ENCODE data around the gene GBGT1. TPM values are rescaled to one million over a fixed set of nuclear protein-coding genes. Genes with fewer than 3 reads are reported as not detected.

The GBGT1 gene
- total and polyA plus RNA-seq, 4 donors, result 6.1 to 42.9 (median 23.2) TPM

GRCh38 chr9:133151041-133151440 lies 12.7 kb downstream of the GBGT1 start:
- peaks cover 0 to 14% (median 3%) of the 10 kb centered on the region in 5 donors for H3K4me1 ChIP-seq (ENCODE audit: control insufficient read depth in 5 of 5, insufficient read depth in 5 of 5, low read length in 5 of 5)
- WGBS, 2 donors, result 89 to 95% methylated on average over 6 of the region's 6 CpGs
- no peak for DNase-seq

GRCh38 chr9:133149130-133150015 lies 14.3 kb downstream of the GBGT1 start:
- DNase-seq (peak; percentile 79 to 91 (median 83)), ATAC-seq (ENCODE audit: insufficient read depth, low FRiP score) (peak; percentile 80)
- Histone ChIP-seq H3K4me1 (ENCODE audit: control insufficient read depth in 5 of 5, insufficient read depth in 5 of 5, low read length in 5 of 5) (peaks cover 0 to 19% (median 6%) of the 10 kb centered on the region in 5 donors), H3K4me3 (peak overlapping the region; percentile 66), H3K27me3 (ENCODE audit: control insufficient read depth in 3 of 3, insufficient read depth in 3 of 3, low read length in 2 of 3) (no peaks in the 10 kb centered on the region), H3K36me3 (ENCODE audit: control insufficient read depth in 4 of 4, insufficient read depth in 4 of 4, low read length in 4 of 4) (no peaks in the 10 kb centered on the region), H3K9ac (ENCODE audit: insufficient read depth in 1 of 2, low read length in 2 of 2) (peak overlapping the region in 1 of 2 donors; percentile 38), H3K9me3 (ENCODE audit: control insufficient read depth in 4 of 4, insufficient read depth in 3 of 4, low read length in 3 of 4) (no peaks in the 10 kb centered on the region), H3K27ac (ENCODE audit: low read depth in 1 of 2, low read length in 1 of 2) (peak overlapping the region; percentile 74 to 85)
- WGBS, 2 donors, result 2 to 3% methylated on average over 73 to 95 of the region's 95 CpGs
- TF ChIP-seq CTCF (IDR thresholded peaks at IDR 0.05; ENCODE audit: control extremely low read depth, extremely low read depth), result peak; percentile 21

More at GRCh38 chr9:133151041-133151440, 12.7 kb downstream of the GBGT1 start:
- no peak for TF ChIP-seq CTCF (IDR thresholded peaks at IDR 0.05; ENCODE audit: control extremely low read depth, extremely low read depth)
- H3K27ac ChIP-seq (ENCODE audit: low read depth in 1 of 2, low read length in 1 of 2), result no peak overlapping the region
- H3K36me3 ChIP-seq (ENCODE audit: control insufficient read depth in 4 of 4, insufficient read depth in 4 of 4, low read length in 4 of 4), result peaks cover 0 to 3% (median 0%) of the 10 kb centered on the region in 4 donors
- H3K27me3 ChIP-seq (ENCODE audit: control insufficient read depth in 3 of 3, insufficient read depth in 3 of 3, low read length in 2 of 3), result no peaks in the 10 kb centered on the region
- no peak overlapping the region for H3K4me3 ChIP-seq
- no peak for ATAC-seq (ENCODE audit: insufficient read depth, low FRiP score)
- no peak overlapping the region for H3K9ac ChIP-seq (ENCODE audit: insufficient read depth in 1 of 2, low read length in 2 of 2)
- no peaks in the 10 kb centered on the region for H3K9me3 ChIP-seq (ENCODE audit: control insufficient read depth in 4 of 4, insufficient read depth in 3 of 4, low read length in 3 of 4)

- Histone ChIP-seq H3K4me3 (peak overlapping the region; percentile 66), H3K36me3 (ENCODE audit: control insufficient read depth in 4 of 4, insufficient read depth in 4 of 4, low read length in 4 of 4) (no peaks in the 10 kb centered on the region), H3K27me3 (ENCODE audit: control insufficient read depth in 3 of 3, insufficient read depth in 3 of 3, low read length in 2 of 3) (no peaks in the 10 kb centered on the region), H3K9ac (ENCODE audit: insufficient read depth in 1 of 2, low read length in 2 of 2) (peak overlapping the region; percentile 82 to 84), H3K4me1 (ENCODE audit: control insufficient read depth in 5 of 5, insufficient read depth in 5 of 5, low read length in 5 of 5) (peaks cover 0 to 24% (median 7%) of the 10 kb centered on the region in 5 donors), H3K27ac (ENCODE audit: low read depth in 1 of 2, low read length in 1 of 2) (peak overlapping the region; percentile 80 to 93), H3K9me3 (ENCODE audit: control insufficient read depth in 4 of 4, insufficient read depth in 3 of 4, low read length in 3 of 4) (no peaks in the 10 kb centered on the region)
- no peak for ATAC-seq (ENCODE audit: insufficient read depth, low FRiP score)
- TF ChIP-seq CTCF (IDR thresholded peaks at IDR 0.05; ENCODE audit: control extremely low read depth, extremely low read depth), result no peak
- DNase-seq, result peak; percentile 35 to 58 (median 55)
- WGBS, 2 donors, result 3% methylated on average over 45 to 65 of the region's 65 CpGs
These were observed 15.2 kb downstream of the GBGT1 start for GRCh38 chr9:133148199-133149129.
